Measurements from ENCODE around the gene RPL13.

- TF ChIP-seq POLR2A (IDR thresholded peaks at IDR 0.05): no peak
- TF ChIP-seq, protein P1, sequence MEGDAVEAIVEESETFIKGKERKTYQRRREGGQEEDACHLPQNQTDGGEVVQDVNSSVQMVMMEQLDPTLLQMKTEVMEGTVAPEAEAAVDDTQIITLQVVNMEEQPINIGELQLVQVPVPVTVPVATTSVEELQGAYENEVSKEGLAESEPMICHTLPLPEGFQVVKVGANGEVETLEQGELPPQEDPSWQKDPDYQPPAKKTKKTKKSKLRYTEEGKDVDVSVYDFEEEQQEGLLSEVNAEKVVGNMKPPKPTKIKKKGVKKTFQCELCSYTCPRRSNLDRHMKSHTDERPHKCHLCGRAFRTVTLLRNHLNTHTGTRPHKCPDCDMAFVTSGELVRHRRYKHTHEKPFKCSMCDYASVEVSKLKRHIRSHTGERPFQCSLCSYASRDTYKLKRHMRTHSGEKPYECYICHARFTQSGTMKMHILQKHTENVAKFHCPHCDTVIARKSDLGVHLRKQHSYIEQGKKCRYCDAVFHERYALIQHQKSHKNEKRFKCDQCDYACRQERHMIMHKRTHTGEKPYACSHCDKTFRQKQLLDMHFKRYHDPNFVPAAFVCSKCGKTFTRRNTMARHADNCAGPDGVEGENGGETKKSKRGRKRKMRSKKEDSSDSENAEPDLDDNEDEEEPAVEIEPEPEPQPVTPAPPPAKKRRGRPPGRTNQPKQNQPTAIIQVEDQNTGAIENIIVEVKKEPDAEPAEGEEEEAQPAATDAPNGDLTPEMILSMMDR (IDR thresholded peaks at IDR 0.05): no peak
These were observed 47.0 kb downstream of the RPL13 start for GRCh38 chr16:89607453-89607852.

All from thyroid gland (tissue), 4 donors.